Activated CD8-positive, alpha-beta T cell treated with anti-CD3 and anti-CD28 coated beads for 36 hours (primary cell): Measurements from ENCODE around the gene CFLAR. TPM values are rescaled to one million over a fixed set of nuclear protein-coding genes. Genes with fewer than 3 reads are reported as not detected.
"Not testable (repeated sequence)": the region's sequence is repeated elsewhere in the genome, so short reads cannot be mapped to it uniquely, and the experiment has no call there.

Experiments
- ATAC-seq: fragments of 200-7000 bp; cut with Tn5 transposase; one replicate; pipeline ENCODE4 v1.10.0; 2021; ENCODE audit warnings: mild to moderate bottlenecking, moderate library complexity
- CTCF ChIA-PET: fragments of 350-600 bp; sonication (Branson Sonifier 250); formaldehyde crosslinking; loops from one replicate; lab custom pipeline; 2021; ENCODE audit warnings: antibody characterized with exemption; lab: Charles Lee
- POLR2A ChIA-PET: fragments of 350-600 bp; sonication (Branson Sonifier 250); formaldehyde crosslinking; loops from one replicate; lab custom pipeline; 2021; ENCODE audit warnings: antibody characterized with exemption; lab: Charles Lee
- DNase-seq: peaks from one replicate; pipeline ENCODE4 v3.0.0-alpha.2; 2020
- H3K27ac Mint-ChIP-seq: one replicate; pipeline ENCODE4 v1.8.0; 2021; ENCODE audit warnings: mild to moderate bottlenecking, mixed read lengths
- H3K27me3 Mint-ChIP-seq: one replicate; pipeline ENCODE4 v1.8.0; 2021; ENCODE audit warnings: mixed read lengths
- H3K36me3 Mint-ChIP-seq: one replicate; pipeline ENCODE4 v1.8.0; 2021; ENCODE audit warnings: low read depth, mixed read lengths
- H3K4me1 Mint-ChIP-seq: one replicate; pipeline ENCODE4 v1.8.0; 2021; ENCODE audit warnings: low read depth, mixed read lengths
- H3K4me3 Mint-ChIP-seq: one replicate; pipeline ENCODE4 v1.8.0; 2021; ENCODE audit warnings: mild to moderate bottlenecking, moderate library complexity, mixed read lengths
- H3K9me3 Mint-ChIP-seq: one replicate; pipeline ENCODE4 v1.8.0; 2021; ENCODE audit warnings: mixed read lengths
- intact Hi-C: fragments of 100-400 bp; cut with micrococcal nuclease; formaldehyde crosslinking; loops from one replicate; pipeline ENCODE4 v1.10.0; 2022
- total RNA-seq, 2 experiments: library from RNA; stranded (reverse); gene quantifications; one replicate each; pipeline ENCODE4 v1.2.3, GENCODE V29; 2021
- TF ChIP-seq, protein P1 (sequence below): fragments of 200-600 bp; IDR thresholded peaks from one replicate; pipeline ENCODE4 v1.8.0; 2022; ENCODE audit warnings: antibody characterized with exemption, mild to moderate bottlenecking

Gene CFLAR
- total RNA-seq, 2 experiments from 2014 or later: 222 to 229 TPM

DNA sequence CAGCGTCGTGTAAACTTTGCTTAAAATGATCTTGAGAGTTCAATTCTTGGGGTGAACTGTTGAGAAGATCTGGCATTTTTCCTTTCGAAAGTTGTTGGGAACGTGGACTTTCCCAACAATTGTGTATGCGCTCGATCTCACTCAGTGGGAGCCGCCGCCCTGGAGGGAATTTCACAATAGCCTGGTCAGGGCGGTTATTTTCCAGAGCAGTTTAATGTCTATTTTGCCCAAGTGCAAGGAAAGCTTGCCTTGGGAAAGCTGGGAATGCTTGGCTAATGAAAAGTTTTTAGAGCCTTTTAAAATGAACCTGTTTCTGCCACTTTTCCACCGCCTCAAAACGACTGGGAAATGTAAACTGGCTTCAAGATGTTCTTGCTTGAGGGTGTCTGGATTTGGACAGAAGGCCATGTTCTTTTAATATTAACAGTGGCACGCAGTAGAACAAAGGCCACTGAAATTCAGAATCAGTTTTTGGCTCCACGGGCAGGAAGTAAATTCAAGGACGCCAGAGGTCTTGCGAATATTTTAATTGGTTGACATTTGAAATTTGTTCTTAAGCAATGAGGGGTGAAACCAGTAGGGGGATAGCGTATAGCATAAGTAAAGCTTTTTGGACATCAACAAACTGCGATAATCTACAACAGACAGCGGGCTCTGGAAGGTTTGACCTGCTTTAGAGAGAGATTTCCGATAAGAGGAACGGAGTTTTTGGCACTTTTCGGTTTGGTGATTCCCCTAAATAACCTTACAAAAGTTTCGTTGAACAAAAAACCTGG is 1.2 kb downstream of the CFLAR start:
- ATAC-seq: peak; percentile 53
- Mint-ChIP-seq H3K36me3 (peaks cover 38% of the 10 kb centered on the region), H3K4me3 (peak overlapping the region; percentile 95), H3K27me3 (no peaks in the 10 kb centered on the region), H3K4me1 (peaks cover 34% of the 10 kb centered on the region), H3K27ac (peak overlapping the region; percentile 92), H3K9me3 (no peaks in the 10 kb centered on the region)
- intact Hi-C loops: loop anchor here (1.0 to 5.0 kb wide), 2 partner anchors 13 to 45 kb away; partner anchors contain the start of genes HYCC2 and NDUFB3
- CTCF ChIA-PET: interaction anchor here (0.7 to 5.5 kb wide), 16 partner anchors 13 to 253 kb away, joined by 3 to 93 read pairs (median 6); partner anchors contain the start of genes CLK1, HYCC2 and ORC2
- DNase-seq: peak; percentile 70
- TF ChIP-seq, protein P1, sequence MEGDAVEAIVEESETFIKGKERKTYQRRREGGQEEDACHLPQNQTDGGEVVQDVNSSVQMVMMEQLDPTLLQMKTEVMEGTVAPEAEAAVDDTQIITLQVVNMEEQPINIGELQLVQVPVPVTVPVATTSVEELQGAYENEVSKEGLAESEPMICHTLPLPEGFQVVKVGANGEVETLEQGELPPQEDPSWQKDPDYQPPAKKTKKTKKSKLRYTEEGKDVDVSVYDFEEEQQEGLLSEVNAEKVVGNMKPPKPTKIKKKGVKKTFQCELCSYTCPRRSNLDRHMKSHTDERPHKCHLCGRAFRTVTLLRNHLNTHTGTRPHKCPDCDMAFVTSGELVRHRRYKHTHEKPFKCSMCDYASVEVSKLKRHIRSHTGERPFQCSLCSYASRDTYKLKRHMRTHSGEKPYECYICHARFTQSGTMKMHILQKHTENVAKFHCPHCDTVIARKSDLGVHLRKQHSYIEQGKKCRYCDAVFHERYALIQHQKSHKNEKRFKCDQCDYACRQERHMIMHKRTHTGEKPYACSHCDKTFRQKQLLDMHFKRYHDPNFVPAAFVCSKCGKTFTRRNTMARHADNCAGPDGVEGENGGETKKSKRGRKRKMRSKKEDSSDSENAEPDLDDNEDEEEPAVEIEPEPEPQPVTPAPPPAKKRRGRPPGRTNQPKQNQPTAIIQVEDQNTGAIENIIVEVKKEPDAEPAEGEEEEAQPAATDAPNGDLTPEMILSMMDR: peak; percentile 31
- POLR2A ChIA-PET: interaction anchor here (0.6 to 5.3 kb wide), 36 partner anchors 8 to 667 kb away, joined by 3 to 42 read pairs (median 4); partner anchors contain the start of genes CASP10, CASP8, CLK1 and HYCC2

DNA sequence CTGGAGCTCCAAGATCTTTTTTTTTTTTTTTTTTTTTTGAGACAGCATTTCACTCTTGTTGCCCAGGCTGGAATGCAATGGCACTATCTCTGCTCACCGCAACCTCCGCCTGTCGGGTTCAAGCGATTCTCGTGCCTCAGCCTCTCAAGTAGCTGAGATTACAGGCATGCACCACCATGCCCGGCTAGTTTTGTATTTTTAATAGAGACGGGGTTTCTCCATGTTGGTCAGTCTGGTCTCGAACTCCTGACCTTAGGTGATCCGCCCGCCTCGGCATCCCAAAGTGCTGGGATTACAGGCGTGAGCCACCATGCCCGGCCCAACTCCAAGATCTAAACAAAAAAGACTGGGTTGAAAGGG is 1.8 kb downstream of the CFLAR start:
- CTCF ChIA-PET: interaction anchor here (0.7 to 5.5 kb wide), 17 partner anchors 13 to 254 kb away, joined by 3 to 93 read pairs (median 5); partner anchors contain the start of genes CLK1, HYCC2 and ORC2
- Mint-ChIP-seq H3K4me1 (peaks cover 37% of the 10 kb centered on the region), H3K4me3 (peak overlapping the region; percentile 95), H3K27ac (peak overlapping the region; percentile 92), H3K36me3 (peaks cover 44% of the 10 kb centered on the region)
- ATAC-seq (peak; percentile 1), DNase-seq (peak; percentile 64)
- intact Hi-C loops: loop anchor here (1.0 to 5.0 kb wide), 2 partner anchors 13 to 45 kb away; partner anchors contain the start of genes HYCC2 and NDUFB3
- H3K9me3 Mint-ChIP-seq, H3K27me3 Mint-ChIP-seq: not testable (repeated sequence)
- POLR2A ChIA-PET: interaction anchor here (0.8 to 5.3 kb wide), 25 partner anchors 8 to 304 kb away, joined by 3 to 42 read pairs (median 5); partner anchors contain the start of genes CASP10, CASP8, CLK1 and HYCC2

GRCh38 chr2:201118121-201118960 is 2.4 kb downstream of the CFLAR start:
- Mint-ChIP-seq H3K4me1 (peaks cover 43% of the 10 kb centered on the region), H3K27me3 (no peaks in the 10 kb centered on the region), H3K36me3 (peaks cover 50% of the 10 kb centered on the region), H3K4me3 (peak overlapping the region; percentile 95), H3K27ac (peak overlapping the region; percentile 92), H3K9me3 (no peaks in the 10 kb centered on the region)
- DNase-seq (peak; percentile 97), ATAC-seq (peak; percentile 45)
- intact Hi-C loops: loop anchor here (5.0 kb wide), 1 partner anchor 46 kb away; the partner anchor contains the start of genes HYCC2 and NDUFB3
- ChIA-PET CTCF (interaction anchor here (1.0 to 5.5 kb wide), 16 partner anchors 12 to 254 kb away, joined by 3 to 93 read pairs (median 6); partner anchors contain the start of genes CLK1, HYCC2 and ORC2), POLR2A (interaction anchor here (0.6 to 5.3 kb wide), 28 partner anchors 9 to 1794 kb away, joined by 3 to 42 read pairs (median 4); partner anchors contain the start of genes CARF, CASP10, CASP8 and CLK1)
- TF ChIP-seq, protein P1: peak; percentile 43

GRCh38 chr2:201118961-201119854 is 3.2 kb downstream of the CFLAR start:
- Mint-ChIP-seq H3K36me3 (peaks cover 57% of the 10 kb centered on the region), H3K9me3 (no peaks in the 10 kb centered on the region), H3K4me1 (peaks cover 48% of the 10 kb centered on the region), H3K4me3 (peak overlapping the region; percentile 95), H3K27ac (peak overlapping the region; percentile 92), H3K27me3 (no peaks in the 10 kb centered on the region)
- intact Hi-C loops: loop anchor here (5.0 kb wide), 1 partner anchor 47 kb away; the partner anchor contains the start of genes HYCC2 and NDUFB3
- ATAC-seq (peak; percentile 1), DNase-seq (peak; percentile 63)
- POLR2A ChIA-PET: interaction anchor here (0.9 to 5.3 kb wide), 17 partner anchors 15 to 305 kb away, joined by 3 to 42 read pairs (median 4); partner anchors contain the start of genes CASP8, CLK1, HYCC2 and NDUFB3
- TF ChIP-seq, protein P1: no peak
- CTCF ChIA-PET: interaction anchor here (1.3 to 5.5 kb wide), 10 partner anchors 11 to 218 kb away, joined by 3 to 93 read pairs (median 8); partner anchors contain the start of genes HYCC2 and ORC2
